Activated CD8-positive, alpha-beta memory T cell treated with anti-CD3 and anti-CD28 coated beads, Interleukin-2, amount 50 U/mL, for 24 hours (primary cell): ENCODE results near the gene ZNF598.

Experiments used
- DNase-seq: peaks from one replicate; pipeline ENCODE4 v3.0.0-alpha.2; 2020; ENCODE audit errors: extremely low read depth

Gene ZNF598

GRCh38 chr16:2009791-2010510 lies at the start of gene ZNF598:
Gene ZNF598 (minus strand): TSS chr16:2009821.
- DNase-seq: no peak

DNA sequence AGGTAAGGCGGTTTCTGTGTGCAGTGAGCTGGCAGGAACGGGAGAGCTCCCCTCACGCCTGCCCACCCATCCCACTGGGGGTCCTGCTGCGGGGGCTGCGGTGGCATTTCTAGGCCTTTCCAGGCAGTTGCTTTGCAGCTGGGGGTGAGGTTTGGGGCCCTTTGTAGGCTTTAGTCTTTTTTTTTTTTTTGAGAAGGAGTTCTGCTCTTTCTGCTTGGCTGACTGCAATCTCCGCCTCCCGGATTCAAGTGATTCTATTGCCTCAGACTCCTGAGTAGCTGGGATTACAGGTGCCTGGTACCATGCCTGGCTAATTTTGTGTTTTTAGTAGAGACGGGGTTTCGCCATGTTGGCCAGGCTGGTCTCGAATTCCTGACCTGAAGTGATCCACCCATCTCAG lies 49.3 kb upstream of the ZNF598 start:
- no peak for DNase-seq

GRCh38 chr16:2058420-2058819 lies 48.8 kb upstream of the ZNF598 start:
- DNase-seq: no peak

- DNase-seq: no peak
Measured at GRCh38 chr16:2057438-2057837, 47.8 kb upstream of the ZNF598 start.

GRCh38 chr16:2056681-2057407 lies 47.2 kb upstream of the ZNF598 start:
- no peak for DNase-seq

DNA sequence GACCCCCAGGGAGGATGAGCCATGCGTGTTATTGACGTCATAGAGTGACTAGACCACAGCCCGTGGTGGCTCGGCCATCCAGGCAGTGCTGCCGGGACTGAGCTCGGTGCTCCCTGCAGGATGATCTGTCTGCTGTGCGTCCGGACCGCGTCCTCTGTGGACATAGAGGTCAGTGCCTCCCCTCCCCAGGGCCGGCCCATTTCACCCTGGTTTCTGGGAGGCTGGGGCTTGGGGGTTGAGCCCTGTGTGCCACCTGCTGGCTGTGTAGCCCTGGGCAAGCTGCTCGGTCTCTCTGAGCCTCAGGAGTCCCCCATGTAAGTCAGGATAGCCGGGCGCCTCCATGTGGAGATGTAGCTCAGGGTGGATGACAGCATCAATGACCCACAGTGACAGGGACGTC lies 46.5 kb upstream of the ZNF598 start:
- no peak for DNase-seq

GRCh38 chr16:2054543-2055245 lies 45.1 kb upstream of the ZNF598 start:
- no peak for DNase-seq

DNA sequence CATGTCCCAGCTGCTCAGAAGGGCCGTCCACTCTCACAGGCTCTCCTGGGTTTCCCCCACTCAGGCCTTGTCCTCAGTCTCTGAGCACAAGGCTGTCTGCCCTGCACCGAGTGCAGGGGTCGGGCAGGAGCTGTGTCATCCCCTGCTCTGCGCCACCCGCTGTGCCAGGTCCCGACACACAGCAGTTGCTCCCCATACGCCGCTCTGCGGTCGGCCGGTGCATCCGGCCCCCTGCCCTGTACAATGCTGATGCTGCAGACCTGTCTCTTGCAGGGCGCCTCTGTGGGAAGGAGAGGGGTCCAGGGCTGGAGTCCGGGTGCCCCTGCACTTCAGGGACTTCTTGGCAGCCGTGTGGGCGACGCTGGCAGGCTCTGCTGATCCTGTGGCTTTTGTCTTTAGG lies 44.3 kb upstream of the ZNF598 start:
- no peak for DNase-seq

DNA sequence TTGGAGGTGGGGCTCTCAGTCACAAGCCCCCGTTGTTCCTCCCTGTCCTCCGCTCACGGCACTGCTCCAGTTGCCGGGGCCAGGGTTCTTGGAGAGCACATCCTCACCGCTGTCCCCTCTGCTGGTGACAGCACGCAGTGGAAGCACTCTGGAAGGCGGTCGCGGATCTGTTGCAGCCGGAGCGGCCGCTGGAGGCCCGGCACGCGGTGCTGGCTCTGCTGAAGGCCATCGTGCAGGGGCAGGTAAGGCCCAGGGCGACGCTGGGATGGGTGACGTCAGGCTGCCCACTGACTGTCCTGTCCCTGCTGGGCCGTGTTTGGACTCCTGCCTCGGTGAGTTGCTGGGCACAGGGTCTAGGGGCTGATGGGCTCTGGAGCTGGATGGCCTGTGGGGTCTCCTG lies 43.6 kb upstream of the ZNF598 start:
- no peak for DNase-seq

GRCh38 chr16:2048116-2048543 lies 38.5 kb upstream of the ZNF598 start:
- no peak for DNase-seq

DNA sequence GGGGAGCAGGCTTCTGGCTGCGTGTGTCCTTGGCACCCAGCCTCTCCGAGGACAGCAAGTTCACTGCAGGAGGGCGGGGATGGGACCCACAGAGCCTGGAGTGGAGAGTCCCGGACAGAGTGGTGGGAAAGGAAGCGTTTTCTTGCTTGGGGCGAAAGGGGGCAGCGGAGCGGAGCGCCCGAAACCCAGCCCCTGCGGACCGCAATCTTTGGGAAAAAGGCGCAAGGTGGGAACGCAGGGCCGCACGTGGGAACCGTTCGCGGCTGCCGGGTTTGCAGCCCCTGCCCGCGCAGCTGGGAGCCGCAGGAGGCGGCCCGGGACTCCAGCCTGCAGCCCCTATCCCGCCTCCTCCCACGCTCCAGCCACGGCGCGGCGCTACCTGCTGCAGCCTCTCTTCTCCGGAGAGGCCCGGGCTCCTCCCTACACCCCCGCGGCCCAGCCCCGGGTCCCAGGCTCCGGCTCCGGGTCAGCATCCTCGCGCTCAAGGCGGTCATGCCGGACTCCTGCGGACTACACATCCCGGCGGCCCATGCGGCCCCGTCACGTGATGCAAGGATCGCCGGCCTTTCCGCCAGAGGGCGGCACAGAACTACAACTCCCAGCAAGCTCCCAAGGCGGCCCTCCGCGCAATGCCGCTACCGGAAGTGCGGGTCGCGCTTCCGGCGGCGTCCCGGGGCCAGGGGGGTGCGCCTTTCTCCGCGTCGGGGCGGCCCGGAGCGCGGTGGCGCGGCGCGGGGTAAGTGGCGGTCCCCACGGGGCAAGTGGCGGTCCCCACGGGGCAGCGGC lies 37.9 kb upstream of the ZNF598 start, which contains the start of the genes NTHL1 and TSC2:
Gene NTHL1, minus strand, starts transcription at position 505 of the 786 bp plus-strand sequence. Its CDS starts 11 bp downstream, at position 494.
Gene TSC2, plus strand, starts transcription at position 656 of the 786 bp plus-strand sequence. CDS start 631 bp downstream, outside the sequence.
- DNase-seq: peak; percentile 87

- DNase-seq: no peak
Measured at GRCh38 chr16:2046893-2047329, 37.3 kb upstream of the ZNF598 start.

GRCh38 chr16:2045965-2046892 lies 36.6 kb upstream of the ZNF598 start:
- DNase-seq: no peak

DNA sequence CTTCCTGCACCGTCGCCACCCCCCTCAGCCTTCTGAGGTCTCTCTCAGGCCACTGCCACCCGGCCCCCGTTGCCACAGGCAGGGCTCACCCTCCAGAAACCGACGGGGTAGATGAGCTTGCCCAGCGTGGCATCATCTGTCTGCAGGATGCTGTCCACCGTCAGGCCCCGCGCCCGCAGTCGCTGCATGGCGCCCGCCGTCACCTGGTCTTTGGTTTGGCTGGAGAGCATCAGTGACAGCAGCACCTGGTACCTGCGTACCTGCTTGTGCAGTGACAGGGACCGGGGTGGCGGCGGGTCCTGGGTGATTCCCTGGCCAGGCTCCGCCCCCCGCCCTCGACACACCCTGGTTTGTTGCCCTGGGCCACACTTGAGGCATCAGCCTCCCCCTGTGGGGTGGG lies 34.9 kb upstream of the ZNF598 start:
- DNase-seq: no peak

DNA sequence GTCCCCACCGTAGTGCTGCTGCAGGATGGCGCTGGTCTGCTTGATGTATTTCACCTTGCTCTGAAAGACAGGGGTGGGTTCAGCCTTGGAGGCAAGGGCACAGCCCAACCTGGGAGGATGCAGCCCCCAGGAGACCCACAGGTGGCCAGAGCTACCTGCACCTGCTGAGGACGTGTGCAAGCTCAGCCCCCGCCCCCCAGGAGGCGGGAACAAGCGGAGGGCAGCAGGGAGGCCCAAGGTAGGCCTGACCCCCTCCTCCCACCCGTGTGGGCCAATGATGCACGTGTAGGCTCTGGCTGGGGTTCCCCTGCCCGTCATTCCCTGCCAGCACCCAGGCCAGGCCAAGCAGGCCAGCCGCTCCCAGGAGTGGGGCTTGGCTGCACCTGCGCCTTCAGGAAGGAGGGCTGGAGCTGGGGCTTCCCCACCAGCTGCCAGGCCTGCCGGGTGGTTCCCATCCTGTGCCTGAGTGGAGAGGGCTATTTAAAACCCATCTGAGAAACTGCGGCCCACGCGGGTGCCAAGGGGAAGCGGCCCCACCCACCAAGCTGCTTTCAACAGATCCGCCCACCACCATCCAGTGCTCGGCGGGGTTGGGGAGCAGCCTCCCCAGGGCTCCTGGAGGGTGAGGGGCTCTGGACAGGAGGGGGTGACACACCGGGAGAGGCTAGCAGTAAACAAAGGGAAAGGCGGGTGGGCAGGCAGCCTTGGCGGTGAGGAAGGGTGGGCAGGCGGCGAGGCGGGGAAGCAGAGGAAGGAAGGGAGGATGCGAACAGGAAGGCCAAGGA lies 34.2 kb upstream of the ZNF598 start:
- DNase-seq: no peak

- DNase-seq: no peak
Measured at GRCh38 chr16:2042986-2043666, 33.5 kb upstream of the ZNF598 start.

- DNase-seq: no peak
Measured at GRCh38 chr16:2042171-2042985, 32.8 kb upstream of the ZNF598 start.
